IPS-18c (cell line): ENCODE data around the gene TBC1D4.

Experiments
- H3K4me3 ChIP-seq: 2 replicates; pipeline ENCODE4 v1.7.0; 2013; ENCODE audit warnings: low read depth, mild to moderate bottlenecking, low read length, moderate library complexity; ENCODE audit not compliant: insufficient read depth
- H3K9me3 ChIP-seq: one replicate; pipeline ENCODE4 v1.6.1; 2013; ENCODE audit warnings: mild to moderate bottlenecking, low read length, moderate library complexity; ENCODE audit not compliant: control insufficient read depth, insufficient read depth

The TBC1D4 gene

GRCh38 chr13:75468098-75468497, 13.9 kb downstream of the TBC1D4 start:
- no peak overlapping the region for H3K4me3 ChIP-seq
- no peaks in the 10 kb centered on the region for H3K9me3 ChIP-seq

DNA sequence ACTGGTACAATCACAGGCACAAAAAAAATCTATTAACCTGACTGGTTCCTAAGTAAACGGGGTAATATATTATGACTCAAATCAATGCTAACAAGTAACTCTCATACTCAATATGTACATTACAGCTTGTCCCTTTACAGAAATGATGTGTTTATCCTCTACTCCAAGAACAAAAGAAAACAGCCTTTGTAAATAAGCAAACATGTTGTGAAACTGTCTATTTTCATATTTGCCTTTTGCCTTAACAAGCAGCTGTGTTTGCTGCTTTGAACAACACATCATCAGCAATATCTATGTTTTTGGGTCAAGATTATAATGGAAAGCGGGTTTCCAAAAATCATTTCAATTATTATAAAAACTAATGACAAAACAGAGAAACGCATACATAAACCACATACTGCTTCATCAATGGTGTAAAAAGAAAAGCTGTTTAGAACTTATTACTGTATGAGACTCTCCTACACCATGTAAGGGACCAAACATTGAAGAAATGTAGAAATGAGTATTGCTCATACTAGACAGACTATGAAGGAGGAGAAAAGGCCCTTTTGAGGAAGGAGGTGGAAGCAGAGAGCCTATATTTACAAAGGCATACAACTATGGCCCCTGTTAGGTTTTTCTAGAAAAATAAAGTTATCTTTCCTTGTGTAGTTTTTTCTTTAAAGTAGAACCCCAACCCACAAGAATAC, 14.8 kb downstream of the TBC1D4 start:
- no peaks in the 10 kb centered on the region for H3K9me3 ChIP-seq
- H3K4me3 ChIP-seq = no peak overlapping the region

DNA sequence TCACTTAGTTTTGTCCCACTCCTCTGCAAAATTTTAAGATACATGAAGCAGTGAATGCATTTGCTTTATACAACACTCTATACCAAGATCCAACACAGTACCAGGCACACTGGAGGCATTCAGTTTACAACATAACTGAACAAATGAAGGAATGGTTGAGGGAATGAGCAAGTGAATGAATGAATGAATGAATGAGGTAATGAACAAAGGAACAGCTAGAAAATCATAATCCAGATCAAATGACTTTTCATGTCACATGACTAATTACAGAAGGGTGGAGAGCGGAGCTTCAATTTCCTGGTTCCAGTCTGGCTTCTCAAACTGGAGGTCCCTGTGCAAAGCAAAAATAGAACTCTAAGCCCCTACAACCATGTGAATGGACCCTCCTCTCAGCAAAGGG, 16.7 kb downstream of the TBC1D4 start:
- Histone ChIP-seq H3K4me3 (no peak overlapping the region), H3K9me3 (no peaks in the 10 kb centered on the region)

- Histone ChIP-seq H3K4me3 (no peak overlapping the region), H3K9me3 (no peaks in the 10 kb centered on the region)
Measured at GRCh38 chr13:75461314-75461713, 20.7 kb downstream of the TBC1D4 start.

DNA sequence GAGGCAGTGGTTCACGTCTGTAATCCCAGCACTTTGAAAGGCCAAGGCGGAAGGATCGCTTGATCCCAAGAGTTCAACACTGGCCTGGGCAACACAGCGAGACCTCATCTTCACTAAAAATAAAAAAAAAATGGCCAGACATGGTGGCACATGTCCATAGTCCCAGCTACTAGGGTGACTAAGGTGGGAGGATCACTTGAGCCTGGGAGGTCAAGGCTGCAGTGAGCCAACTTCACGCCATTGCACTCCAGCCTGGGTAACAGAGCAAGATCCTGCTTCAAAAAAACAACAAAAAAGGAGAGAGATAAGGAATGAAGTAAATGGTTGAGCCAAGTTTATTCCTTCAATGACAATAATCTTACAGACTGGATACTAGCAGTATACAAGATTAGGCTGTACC, 21.3 kb downstream of the TBC1D4 start:
- Histone ChIP-seq H3K9me3 (no peaks in the 10 kb centered on the region), H3K4me3 (no peak overlapping the region)

- no peak overlapping the region for H3K4me3 ChIP-seq
- no peaks in the 10 kb centered on the region for H3K9me3 ChIP-seq
Measured at GRCh38 chr13:75458696-75459422, 23.1 kb downstream of the TBC1D4 start.

GRCh38 chr13:75455962-75456361, 26.0 kb downstream of the TBC1D4 start:
- no peak overlapping the region for H3K4me3 ChIP-seq
- H3K9me3 ChIP-seq = no peaks in the 10 kb centered on the region

GRCh38 chr13:75454497-75454896, 27.5 kb downstream of the TBC1D4 start:
- no peaks in the 10 kb centered on the region for H3K9me3 ChIP-seq
- H3K4me3 ChIP-seq = no peak overlapping the region

DNA sequence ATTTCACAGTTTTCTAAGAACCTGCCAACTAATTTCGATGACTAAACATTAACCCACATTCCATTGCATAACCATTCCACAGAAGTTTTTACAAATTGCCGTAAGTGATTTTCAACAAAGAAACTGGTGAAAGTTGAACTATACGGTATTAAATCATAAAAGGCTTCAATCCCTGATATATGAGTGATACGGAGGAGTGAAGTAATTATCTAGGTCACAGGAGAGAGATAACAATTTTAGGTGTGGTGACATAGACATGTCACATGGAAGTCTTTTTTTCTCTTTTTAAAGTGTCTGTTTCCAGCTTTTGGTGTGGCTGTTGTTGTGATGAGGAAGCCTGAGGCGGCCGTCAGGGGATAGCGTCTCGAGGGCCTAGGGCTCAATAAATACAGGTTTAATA, 29.4 kb downstream of the TBC1D4 start:
- Histone ChIP-seq H3K9me3 (no peaks in the 10 kb centered on the region), H3K4me3 (no peak overlapping the region)

GRCh38 chr13:75447493-75447892, 34.5 kb downstream of the TBC1D4 start:
- no peak overlapping the region for H3K4me3 ChIP-seq

DNA sequence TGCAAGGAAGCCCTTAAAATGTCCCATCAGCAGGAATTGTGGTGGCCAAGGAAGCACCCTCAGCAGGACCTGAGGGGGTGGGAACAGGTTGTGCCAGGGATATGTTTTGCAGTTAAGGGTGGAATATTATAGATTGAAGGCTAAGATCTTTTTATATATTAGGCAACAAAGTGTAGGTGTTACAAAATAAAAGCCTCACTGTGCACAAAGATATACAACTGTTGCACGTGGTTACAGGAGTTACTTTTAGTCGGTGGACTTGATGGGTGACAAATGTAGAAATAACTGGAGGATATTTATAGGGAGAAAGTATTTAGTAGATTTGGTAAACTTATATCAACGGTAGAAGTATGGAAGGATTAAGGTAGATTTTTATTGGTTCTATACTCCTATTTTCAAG, 35.1 kb downstream of the TBC1D4 start:
- Histone ChIP-seq H3K4me3 (no peak overlapping the region), H3K9me3 (no peaks in the 10 kb centered on the region)

More at GRCh38 chr13:75447493-75447892, 34.5 kb downstream of the TBC1D4 start:
- no peaks in the 10 kb centered on the region for H3K9me3 ChIP-seq

- no peaks in the 10 kb centered on the region for H3K9me3 ChIP-seq
- no peak overlapping the region for H3K4me3 ChIP-seq
Measured at GRCh38 chr13:75445717-75446499, 36.1 kb downstream of the TBC1D4 start.

DNA sequence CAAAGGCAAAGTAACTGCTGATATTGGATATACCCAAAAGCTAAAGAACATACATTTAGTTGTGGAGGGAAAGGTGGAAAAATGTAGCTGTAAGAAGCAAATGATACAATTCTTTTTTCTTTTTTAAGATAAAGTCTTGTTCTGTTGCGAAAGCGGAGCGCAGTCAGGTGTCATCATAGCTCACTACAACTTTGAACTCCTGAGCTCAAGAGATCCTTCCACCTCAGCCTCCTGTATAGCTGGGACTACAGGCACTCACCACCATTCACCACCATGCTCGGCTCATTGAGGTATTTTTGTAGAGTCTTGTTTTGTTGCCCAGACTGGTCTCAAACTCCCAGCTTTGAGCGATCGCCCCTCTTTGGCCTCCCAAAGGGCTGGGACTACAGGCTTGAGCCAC, 38.0 kb downstream of the TBC1D4 start:
- Histone ChIP-seq H3K9me3 (no peaks in the 10 kb centered on the region), H3K4me3 (no peak overlapping the region)

DNA sequence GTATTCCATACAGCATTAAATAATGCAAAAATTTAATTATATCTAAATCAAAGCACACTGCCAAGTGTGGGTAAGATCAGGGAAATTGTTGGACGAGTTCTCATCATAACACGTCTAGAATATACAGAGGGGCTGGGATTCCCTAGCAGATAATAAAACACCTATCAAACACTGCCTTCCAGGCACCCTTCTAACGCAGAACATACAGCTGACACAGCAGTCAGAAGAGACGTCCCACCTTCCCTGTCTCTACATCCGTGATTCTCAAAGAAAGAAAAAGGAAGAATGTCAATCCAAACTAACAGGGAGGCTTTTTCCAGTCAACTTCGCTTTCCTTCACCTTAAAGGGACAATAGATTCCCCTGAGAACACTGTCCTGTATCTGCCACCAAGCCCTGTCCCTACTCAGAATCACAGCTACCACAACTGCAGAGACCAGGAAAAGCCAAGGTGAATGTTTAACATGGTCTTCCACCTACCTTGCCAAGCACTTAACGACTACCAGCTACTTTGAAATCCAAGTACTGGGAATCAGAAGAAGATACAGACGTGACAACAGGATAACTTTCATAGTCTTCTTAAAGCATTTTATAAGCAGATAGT, 38.5 kb downstream of the TBC1D4 start:
- Histone ChIP-seq H3K4me3 (no peak overlapping the region), H3K9me3 (no peaks in the 10 kb centered on the region)

- no peaks in the 10 kb centered on the region for H3K9me3 ChIP-seq
- H3K4me3 ChIP-seq = no peak overlapping the region
Measured at GRCh38 chr13:75442736-75443234, 39.2 kb downstream of the TBC1D4 start.

DNA sequence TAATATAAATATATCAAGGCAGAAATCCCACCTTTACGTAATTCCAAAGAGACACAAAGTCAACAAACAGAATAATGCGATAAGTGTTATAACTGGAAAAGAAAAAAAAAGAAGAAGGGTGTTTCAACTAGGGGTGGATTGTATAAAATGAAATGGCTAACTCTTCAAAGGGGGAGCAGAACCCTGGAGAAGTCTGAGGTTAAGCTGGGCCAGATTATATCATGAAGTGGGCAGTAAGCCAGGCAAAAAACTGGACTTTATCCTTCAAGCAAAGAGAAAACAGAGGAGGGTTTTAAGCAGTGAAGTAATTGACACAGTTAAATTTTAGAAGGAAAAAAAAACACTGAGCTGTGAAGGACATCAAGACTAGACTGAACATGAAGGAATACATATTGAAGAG, 41.9 kb downstream of the TBC1D4 start:
- Histone ChIP-seq H3K9me3 (no peaks in the 10 kb centered on the region), H3K4me3 (no peak overlapping the region)

GRCh38 chr13:75437582-75438318, 44.2 kb downstream of the TBC1D4 start:
- Histone ChIP-seq H3K4me3 (no peak overlapping the region), H3K9me3 (no peaks in the 10 kb centered on the region)
